DND-41 (cell line): Measurements from ENCODE around the gene NCR1.

Experiments
- CTCF ChIP-seq: IDR thresholded peaks from 2 replicates; pipeline ENCODE4 v1.5.1; 2012; ENCODE audit warnings: borderline replicate concordance, low read length, moderate library complexity, mild to moderate bottlenecking; ENCODE audit not compliant: poor library complexity, severe bottlenecking; ENCODE audit errors: extremely low read depth
- EZH2 ChIP-seq: IDR thresholded peaks from 3 replicates; pipeline ENCODE4 v1.6.1; 2012; ENCODE audit warnings: borderline replicate concordance, low read depth, mild to moderate bottlenecking, moderate library complexity, low read length, inconsistent platforms; ENCODE audit not compliant: severe bottlenecking

- TF ChIP-seq CTCF = no peak
- no peak for TF ChIP-seq EZH2
Observed at GRCh38 chr19:54877471-54877870, 28.5 kb upstream of the NCR1 start.
